Retinal pigment epithelial cell (primary cell): ENCODE results near the gene TAS2R42.

Experiments
- DNase-seq: peaks from one replicate; pipeline ENCODE4 v3.0.0-alpha.2; 2010; ENCODE audit warnings: low read depth
- H3K4me3 ChIP-seq: 2 replicates; pipeline ENCODE4 v1.5.1; 2011; ENCODE audit warnings: mild to moderate bottlenecking, low read length, control low read depth, moderate library complexity
- CTCF ChIP-seq: conservative IDR thresholded peaks from 2 replicates; pipeline ENCODE4 v1.5.1; 2011; ENCODE audit warnings: low read depth, low read length, control low read depth, inconsistent platforms

Gene TAS2R42

DNA sequence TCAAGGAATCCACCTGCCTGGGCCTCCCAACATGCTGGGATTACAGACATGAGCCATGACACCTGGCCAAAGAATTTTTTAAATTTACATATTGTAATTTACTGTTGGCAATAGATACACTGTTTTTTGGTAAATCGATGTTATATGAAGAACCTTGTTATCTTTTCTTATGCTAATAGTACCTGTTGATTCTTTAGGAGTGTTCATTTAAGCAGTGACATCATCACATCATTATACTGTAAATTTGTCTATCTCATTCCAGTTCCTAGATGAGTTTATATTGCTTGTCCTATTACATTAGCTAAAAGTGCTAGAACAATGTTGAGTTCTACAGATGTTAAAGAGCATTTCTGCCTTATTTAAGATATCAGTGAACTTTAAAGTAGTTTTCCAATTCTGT lies 39.3 kb downstream of the TAS2R42 start:
- DNase-seq, result no peak
- no peak for TF ChIP-seq CTCF
- no peak overlapping the region for H3K4me3 ChIP-seq

DNA sequence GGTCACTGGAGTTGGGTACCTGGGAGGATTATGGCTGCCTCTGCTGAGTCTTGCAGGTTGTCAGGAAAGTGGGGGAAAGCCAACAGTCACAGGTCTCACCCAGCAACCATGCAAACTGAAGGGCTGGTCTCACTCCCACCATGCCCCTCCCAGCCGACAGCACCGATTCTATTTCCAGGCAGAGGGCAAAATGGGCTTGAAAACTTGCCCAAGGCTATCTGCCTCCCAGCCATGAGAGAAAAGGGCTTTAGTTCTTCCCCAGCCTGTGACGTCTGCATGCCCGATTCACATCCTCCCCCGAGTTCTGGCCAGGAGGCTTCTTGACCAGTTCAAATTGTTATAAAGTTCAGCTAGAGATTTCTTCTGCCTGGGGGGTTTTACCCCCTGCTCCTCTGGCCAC lies 42.4 kb downstream of the TAS2R42 start:
- no peak overlapping the region for H3K4me3 ChIP-seq
- DNase-seq, result no peak
- TF ChIP-seq CTCF, result no peak

DNA sequence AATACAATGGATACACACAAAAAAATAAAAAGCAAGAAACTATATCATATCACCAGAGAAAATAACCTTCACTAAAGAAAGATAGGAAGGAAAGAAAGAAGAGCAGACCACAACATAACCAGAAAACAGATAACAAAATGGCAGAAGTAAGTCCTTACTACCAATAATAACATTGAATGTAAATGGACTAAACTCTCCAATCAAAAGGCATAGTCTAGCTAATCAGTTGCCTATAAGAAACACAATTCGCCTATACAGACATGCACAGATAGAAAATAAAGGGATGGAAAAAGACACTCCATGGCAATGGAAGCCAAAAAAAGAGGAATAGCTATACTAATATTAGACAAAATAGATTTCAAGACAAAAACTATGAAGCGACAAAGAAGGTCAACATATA lies 43.4 kb downstream of the TAS2R42 start:
- TF ChIP-seq CTCF, result no peak
- H3K4me3 ChIP-seq, result no peak overlapping the region
- no peak for DNase-seq

DNA sequence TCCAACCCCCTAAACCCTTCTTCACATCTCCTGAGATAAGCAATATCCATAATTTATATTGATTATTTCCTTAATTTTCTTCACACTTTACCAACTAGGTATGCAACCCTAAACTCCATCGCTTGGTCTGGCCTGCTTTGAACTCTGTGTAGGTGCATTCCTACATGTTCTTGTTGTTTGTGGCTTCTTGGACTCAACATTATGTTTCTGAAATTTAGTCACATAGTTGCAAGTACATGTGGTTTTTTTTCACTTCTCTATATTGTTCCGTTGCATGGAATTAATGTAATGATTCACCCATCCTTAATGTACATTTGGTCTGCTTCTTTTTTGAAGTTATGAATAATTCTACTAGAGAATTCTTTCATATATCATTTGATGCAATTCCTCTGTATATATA lies 50.7 kb downstream of the TAS2R42 start:
- no peak for TF ChIP-seq CTCF
- no peak for DNase-seq
- no peak overlapping the region for H3K4me3 ChIP-seq
